Measurements from ENCODE around the gene GLI1.

Gene GLI1

DNA sequence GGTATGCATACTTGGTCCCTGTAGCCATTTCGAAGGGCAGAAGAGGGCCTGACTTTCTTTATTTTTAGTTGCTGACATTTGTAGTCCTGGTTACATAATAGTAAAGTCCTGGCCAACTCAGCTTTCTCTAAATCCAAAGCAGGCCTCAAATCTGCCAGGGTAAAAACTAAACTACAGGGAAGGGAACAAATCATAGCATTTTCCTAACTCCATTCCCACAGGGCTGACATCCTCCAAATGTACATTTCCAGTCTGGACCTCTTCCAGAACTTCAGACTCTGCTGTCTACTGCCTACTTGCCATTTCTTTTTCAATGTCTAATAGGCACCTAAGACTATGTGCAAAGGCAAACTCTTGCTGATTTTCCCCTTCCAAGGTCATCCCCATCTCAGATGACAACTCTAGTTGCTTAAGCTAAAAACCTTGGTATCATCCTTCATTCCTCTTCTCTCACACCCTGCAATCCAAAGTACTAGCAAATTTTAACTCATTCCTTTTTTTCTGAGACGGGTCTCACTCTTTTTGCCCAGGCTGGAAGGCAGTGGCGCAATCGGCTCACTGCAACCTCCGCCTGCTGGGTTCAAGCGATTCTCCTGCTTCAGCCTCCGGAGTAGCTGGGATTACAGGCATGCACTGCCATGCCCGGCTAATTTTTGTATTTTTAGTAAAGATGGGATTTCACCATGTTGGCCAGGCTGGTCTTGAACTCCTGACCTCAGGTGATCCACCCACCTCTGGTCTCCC is 58.8 kb downstream of the GLI1 start:
- no peak for DNase-seq (ENCODE audit: low read depth in 3 of 3)

GRCh38 chr12:57518920-57519795 is 59.6 kb downstream of the GLI1 start:
- DNase-seq (ENCODE audit: low read depth in 3 of 3): no peak

- no peak for DNase-seq (ENCODE audit: low read depth in 3 of 3)
These were observed 60.1 kb downstream of the GLI1 start for GRCh38 chr12:57519796-57520052.

DNA sequence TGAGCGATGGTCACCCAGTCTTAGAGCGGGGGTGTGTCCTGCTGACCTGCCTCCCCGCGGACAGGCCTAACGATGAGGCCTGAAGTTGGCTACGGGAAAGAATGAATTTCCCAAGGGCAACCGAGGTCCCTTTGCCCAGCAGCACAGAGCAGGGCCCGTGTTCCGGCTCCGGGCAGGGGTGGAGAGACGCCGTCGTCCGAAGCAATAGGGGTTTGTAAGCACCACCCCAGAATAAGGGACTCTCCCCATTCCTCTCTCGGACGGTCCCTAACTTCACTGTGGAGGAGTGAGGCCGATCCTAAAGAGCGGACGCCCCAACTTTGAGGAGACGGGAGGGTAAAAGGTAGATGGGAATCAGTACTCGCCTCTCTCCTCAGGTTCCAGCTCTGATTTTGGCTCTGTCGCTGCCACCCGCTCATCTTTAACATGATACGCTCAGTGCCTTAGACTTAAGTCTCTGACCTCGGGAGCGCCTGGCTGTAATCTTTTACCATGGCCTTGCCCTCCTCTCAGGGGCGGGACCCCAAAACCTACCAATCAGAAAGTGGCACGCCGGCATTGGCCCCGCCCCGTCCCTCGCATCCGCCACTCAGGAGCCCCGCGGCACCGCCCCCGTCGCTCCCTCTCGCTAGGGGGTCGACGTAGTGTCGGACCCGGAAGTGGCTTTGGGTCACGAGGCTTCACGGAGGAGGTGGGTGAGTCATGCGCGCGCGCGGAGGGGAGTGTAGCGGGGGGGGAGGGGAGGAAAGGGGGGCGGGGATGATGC is 60.7 kb downstream of the GLI1 start, which contains the start of gene DDIT3:
Gene DDIT3, minus strand, starts transcription at position 462 of the 766 bp plus-strand sequence. CDS start 3,108 bp downstream, outside the sequence.
- peak; percentile 99 to 100 (median 99) for DNase-seq (ENCODE audit: low read depth in 3 of 3)

DNA sequence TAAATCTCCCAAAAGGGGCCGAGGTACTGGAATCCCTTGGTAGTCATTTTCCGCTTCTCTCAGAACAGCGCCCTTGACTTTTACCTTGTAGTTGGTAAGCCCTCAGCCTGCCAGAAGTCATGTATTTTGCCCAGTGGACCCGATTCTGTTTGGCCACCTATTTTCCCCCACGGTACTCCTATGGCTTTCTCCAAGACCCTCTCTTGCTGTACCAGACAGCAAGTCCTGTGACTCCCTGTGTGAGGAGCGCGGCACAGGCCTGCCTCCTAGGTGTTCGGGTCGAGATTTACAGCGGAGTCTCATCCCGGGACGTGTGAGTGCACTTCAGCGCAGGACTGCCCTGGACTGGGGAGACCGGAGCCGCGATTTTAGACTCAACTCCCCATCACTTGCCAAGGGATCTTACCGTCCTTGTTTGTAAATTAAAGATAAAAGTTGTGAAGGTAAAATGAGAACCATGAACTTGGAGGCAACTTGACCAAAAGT is 62.0 kb downstream of the GLI1 start:
- no peak for DNase-seq (ENCODE audit: low read depth in 3 of 3)

Measured in stimulated activated CD4-positive, alpha-beta T cell treated with anti-CD3 and anti-CD28 coated beads, TNF-alpha, amount 100 ng/mL, for 4 hours (primary cell).